Measurements from ENCODE around the gene WNT7B. TPM values are rescaled to one million over a fixed set of nuclear protein-coding genes. Genes with fewer than 3 reads are reported as not detected.
"Not testable (repeated sequence)": the region's sequence is repeated elsewhere in the genome, so short reads cannot be mapped to it uniquely, and the experiment has no call there.

Gene WNT7B
- total and polyA plus RNA-seq, 2 experiments from 2014 or later, result 0.10 TPM; not detected in 1

GRCh38 chr22:46007003-46007847 lies 30.3 kb upstream of the WNT7B start (continued):
- TF ChIP-seq, protein P1, sequence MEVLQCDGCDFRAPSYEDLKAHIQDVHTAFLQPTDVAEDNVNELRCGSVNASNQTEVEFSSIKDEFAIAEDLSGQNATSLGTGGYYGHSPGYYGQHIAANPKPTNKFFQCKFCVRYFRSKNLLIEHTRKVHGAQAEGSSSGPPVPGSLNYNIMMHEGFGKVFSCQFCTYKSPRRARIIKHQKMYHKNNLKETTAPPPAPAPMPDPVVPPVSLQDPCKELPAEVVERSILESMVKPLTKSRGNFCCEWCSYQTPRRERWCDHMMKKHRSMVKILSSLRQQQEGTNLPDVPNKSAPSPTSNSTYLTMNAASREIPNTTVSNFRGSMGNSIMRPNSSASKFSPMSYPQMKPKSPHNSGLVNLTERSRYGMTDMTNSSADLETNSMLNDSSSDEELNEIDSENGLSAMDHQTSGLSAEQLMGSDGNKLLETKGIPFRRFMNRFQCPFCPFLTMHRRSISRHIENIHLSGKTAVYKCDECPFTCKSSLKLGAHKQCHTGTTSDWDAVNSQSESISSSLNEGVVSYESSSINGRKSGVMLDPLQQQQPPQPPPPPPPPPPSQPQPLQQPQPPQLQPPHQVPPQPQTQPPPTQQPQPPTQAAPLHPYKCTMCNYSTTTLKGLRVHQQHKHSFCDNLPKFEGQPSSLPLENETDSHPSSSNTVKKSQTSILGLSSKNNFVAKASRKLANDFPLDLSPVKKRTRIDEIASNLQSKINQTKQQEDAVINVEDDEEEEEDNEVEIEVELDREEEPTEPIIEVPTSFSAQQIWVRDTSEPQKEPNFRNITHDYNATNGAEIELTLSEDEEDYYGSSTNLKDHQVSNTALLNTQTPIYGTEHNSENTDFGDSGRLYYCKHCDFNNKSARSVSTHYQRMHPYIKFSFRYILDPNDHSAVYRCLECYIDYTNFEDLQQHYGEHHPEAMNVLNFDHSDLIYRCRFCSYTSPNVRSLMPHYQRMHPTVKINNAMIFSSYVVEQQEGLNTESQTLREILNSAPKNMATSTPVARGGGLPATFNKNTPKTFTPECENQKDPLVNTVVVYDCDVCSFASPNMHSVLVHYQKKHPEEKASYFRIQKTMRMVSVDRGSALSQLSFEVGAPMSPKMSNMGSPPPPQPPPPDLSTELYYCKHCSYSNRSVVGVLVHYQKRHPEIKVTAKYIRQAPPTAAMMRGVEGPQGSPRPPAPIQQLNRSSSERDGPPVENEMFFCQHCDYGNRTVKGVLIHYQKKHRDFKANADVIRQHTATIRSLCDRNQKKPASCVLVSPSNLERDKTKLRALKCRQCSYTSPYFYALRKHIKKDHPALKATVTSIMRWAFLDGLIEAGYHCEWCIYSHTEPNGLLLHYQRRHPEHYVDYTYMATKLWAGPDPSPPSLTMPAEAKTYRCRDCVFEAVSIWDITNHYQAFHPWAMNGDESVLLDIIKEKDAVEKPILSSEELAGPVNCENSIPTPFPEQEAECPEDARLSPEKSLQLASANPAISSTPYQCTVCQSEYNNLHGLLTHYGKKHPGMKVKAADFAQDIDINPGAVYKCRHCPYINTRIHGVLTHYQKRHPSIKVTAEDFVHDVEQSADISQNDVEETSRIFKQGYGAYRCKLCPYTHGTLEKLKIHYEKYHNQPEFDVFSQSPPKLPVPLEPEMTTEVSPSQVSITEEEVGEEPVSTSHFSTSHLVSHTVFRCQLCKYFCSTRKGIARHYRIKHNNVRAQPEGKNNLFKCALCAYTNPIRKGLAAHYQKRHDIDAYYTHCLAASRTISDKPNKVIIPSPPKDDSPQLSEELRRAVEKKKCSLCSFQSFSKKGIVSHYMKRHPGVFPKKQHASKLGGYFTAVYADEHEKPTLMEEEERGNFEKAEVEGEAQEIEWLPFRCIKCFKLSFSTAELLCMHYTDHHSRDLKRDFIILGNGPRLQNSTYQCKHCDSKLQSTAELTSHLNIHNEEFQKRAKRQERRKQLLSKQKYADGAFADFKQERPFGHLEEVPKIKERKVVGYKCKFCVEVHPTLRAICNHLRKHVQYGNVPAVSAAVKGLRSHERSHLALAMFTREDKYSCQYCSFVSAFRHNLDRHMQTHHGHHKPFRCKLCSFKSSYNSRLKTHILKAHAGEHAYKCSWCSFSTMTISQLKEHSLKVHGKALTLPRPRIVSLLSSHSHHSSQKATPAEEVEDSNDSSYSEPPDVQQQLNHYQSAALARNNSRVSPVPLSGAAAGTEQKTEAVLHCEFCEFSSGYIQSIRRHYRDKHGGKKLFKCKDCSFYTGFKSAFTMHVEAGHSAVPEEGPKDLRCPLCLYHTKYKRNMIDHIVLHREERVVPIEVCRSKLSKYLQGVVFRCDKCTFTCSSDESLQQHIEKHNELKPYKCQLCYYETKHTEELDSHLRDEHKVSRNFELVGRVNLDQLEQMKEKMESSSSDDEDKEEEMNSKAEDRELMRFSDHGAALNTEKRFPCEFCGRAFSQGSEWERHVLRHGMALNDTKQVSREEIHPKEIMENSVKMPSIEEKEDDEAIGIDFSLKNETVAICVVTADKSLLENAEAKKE (CRISPR knock-in tag; IDR thresholded peaks at IDR 0.05), result no peak
- TF ChIP-seq NANOG (IDR thresholded peaks at IDR 0.05; ENCODE audit: borderline replicate concordance) (no peak), ETS1 (IDR thresholded peaks at IDR 0.05) (no peak)

- Histone ChIP-seq H3K4me1 (ENCODE audit: insufficient read depth) (no peaks in the 10 kb centered on the region), H3K4me2 (no peak overlapping the region), H4K20me1 (replicated peaks; ENCODE audit: insufficient read depth) (no peaks in the 10 kb centered on the region), H3K79me2 (replicated peaks; ENCODE audit: insufficient read depth) (no peaks in the 10 kb centered on the region), H3K4me3 (no peak overlapping the region), H3K9me2 (ENCODE audit: insufficient read depth) (no peaks in the 10 kb centered on the region), H3K36me3 (ENCODE audit: insufficient read depth) (no peaks in the 10 kb centered on the region), H2AFZ (peak overlapping the region; percentile 80; the same call in 1 of the 2 replicates), H3K27ac (ENCODE audit: low read depth) (no peak overlapping the region), H3K27me3 (ENCODE audit: insufficient read depth) (no peaks in the 10 kb centered on the region), H3F3A (replicated peaks; ENCODE audit: low read depth) (no peaks in the 10 kb centered on the region)
- H3K36me3 Mint-ChIP-seq (ENCODE audit: low read depth), result no peaks in the 10 kb centered on the region
- peak; percentile 86 to 90 for TF ChIP-seq CTCF (conservative IDR thresholded peaks at IDR 0.05; ENCODE audit: low read depth in 2 of 2)
- TF ChIP-seq CREB1 (CRISPR knock-in tag; IDR thresholded peaks at IDR 0.05; ENCODE audit: low read depth), result no peak
- H3K27ac Mint-ChIP-seq, result no peak overlapping the region
- peaks cover 7% of the 10 kb centered on the region for H3K27me3 Mint-ChIP-seq (ENCODE audit: insufficient read depth, low read depth, poor library complexity)
- H3K4me3 Mint-ChIP-seq, result no peak overlapping the region
- H3K9me3 Mint-ChIP-seq, result no peaks in the 10 kb centered on the region
- H3K4me1 Mint-ChIP-seq, result peaks cover 3% of the 10 kb centered on the region; the same call in 2 of the 3 replicates
- peak; percentile 89 for ATAC-seq
- DNase-seq (ENCODE audit: low spot score), result peak; percentile 92
Observed at GRCh38 chr22:46006379-46007002, 29.5 kb upstream of the WNT7B start.

GRCh38 chr22:46005116-46005705 lies 28.2 kb upstream of the WNT7B start:
- H3K4me1 ChIP-seq (ENCODE audit: insufficient read depth), result not testable (repeated sequence)

More at GRCh38 chr22:46005116-46005705, 28.2 kb upstream of the WNT7B start:
- not testable (repeated sequence) for H3K4me3 Mint-ChIP-seq; H3K4me3 ChIP-seq; H3K27me3 Mint-ChIP-seq (ENCODE audit: insufficient read depth, low read depth, poor library complexity); H2AFZ ChIP-seq; H3K27ac ChIP-seq (ENCODE audit: low read depth); H3K9me3 Mint-ChIP-seq; ATAC-seq; H4K20me1 ChIP-seq (replicated peaks; ENCODE audit: insufficient read depth); H3K4me1 Mint-ChIP-seq; H3K36me3 Mint-ChIP-seq (ENCODE audit: low read depth); H3F3A ChIP-seq (replicated peaks; ENCODE audit: low read depth); H3K4me2 ChIP-seq; H3K79me2 ChIP-seq (replicated peaks; ENCODE audit: insufficient read depth); H3K27me3 ChIP-seq (ENCODE audit: insufficient read depth); DNase-seq (ENCODE audit: low spot score); H3K27ac Mint-ChIP-seq; H3K9me2 ChIP-seq (ENCODE audit: insufficient read depth); H3K36me3 ChIP-seq (ENCODE audit: insufficient read depth)

Measured in GM23338 (cell line).